ENCODE results near the gene ICE1.

DNA sequence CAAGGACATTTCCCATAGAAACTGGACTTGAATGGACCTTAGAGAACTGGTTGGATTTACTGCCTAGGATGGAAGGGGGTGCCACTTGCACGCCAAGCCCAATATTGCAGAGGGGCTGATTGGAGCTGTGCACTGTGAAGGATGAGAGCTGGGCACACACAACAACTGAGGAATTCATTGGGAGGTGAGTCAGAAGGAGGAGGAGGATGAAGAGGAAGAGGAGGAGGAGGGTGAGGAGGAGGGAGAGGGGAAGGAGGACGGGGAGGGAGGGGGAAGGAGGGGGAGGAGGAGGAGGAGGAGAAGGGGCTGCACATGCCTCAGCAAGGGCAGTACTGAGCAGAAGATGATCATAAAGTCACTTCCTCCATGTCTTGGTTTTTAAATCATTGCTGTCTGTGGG is 5.7 kb upstream of the ICE1 start:
- TF ChIP-seq, protein P1, sequence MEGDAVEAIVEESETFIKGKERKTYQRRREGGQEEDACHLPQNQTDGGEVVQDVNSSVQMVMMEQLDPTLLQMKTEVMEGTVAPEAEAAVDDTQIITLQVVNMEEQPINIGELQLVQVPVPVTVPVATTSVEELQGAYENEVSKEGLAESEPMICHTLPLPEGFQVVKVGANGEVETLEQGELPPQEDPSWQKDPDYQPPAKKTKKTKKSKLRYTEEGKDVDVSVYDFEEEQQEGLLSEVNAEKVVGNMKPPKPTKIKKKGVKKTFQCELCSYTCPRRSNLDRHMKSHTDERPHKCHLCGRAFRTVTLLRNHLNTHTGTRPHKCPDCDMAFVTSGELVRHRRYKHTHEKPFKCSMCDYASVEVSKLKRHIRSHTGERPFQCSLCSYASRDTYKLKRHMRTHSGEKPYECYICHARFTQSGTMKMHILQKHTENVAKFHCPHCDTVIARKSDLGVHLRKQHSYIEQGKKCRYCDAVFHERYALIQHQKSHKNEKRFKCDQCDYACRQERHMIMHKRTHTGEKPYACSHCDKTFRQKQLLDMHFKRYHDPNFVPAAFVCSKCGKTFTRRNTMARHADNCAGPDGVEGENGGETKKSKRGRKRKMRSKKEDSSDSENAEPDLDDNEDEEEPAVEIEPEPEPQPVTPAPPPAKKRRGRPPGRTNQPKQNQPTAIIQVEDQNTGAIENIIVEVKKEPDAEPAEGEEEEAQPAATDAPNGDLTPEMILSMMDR (IDR thresholded peaks at IDR 0.05; ENCODE audit: low read depth, low read length, missing input control): no peak
- no peak for TF ChIP-seq YY1 (IDR thresholded peaks at IDR 0.05)
- no peak for TF ChIP-seq TAF1 (conservative IDR thresholded peaks at IDR 0.05)
